DND-41 (cell line): Measurements from ENCODE around the gene SAG.

Experiments
- CTCF ChIP-seq: IDR thresholded peaks from 2 replicates; pipeline ENCODE4 v1.5.1; 2012; ENCODE audit warnings: borderline replicate concordance, low read length, moderate library complexity, mild to moderate bottlenecking; ENCODE audit not compliant: poor library complexity, severe bottlenecking; ENCODE audit errors: extremely low read depth
- EZH2 ChIP-seq: IDR thresholded peaks from 3 replicates; pipeline ENCODE4 v1.6.1; 2012; ENCODE audit warnings: borderline replicate concordance, low read depth, mild to moderate bottlenecking, moderate library complexity, low read length, inconsistent platforms; ENCODE audit not compliant: severe bottlenecking

GRCh38 chr2:233271693-233272092 is 35.9 kb upstream of the SAG start:
- TF ChIP-seq CTCF (no peak), EZH2 (no peak)
